HEK293 (cell line): Measurements from ENCODE around the gene FOXF1.
A peak's percentile ranks its signal among the peaks of the same experiment; 100 is the strongest.

Source experiments
- EGR2 ChIP-seq: fragments of 450-650 bp; formaldehyde crosslinking; IDR thresholded peaks from 2 replicates; pipeline ENCODE4 v1.5.1; 2016; ENCODE audit warnings: low read depth, missing biosample characterization, missing genetic modification characterization
- SP2 ChIP-seq: fragments of 450-650 bp; formaldehyde crosslinking; IDR thresholded peaks from 2 replicates; pipeline ENCODE4 v1.5.1; 2016; ENCODE audit warnings: missing biosample characterization, missing genetic modification characterization
- ZBTB17 ChIP-seq: fragments of 450-650 bp; formaldehyde crosslinking; IDR thresholded peaks from 2 replicates; pipeline ENCODE4 v1.5.1; 2016; ENCODE audit warnings: missing biosample characterization, missing genetic modification characterization
- ZBTB20 ChIP-seq: fragments of 450-650 bp; formaldehyde crosslinking; IDR thresholded peaks from 2 replicates; pipeline ENCODE4 v1.5.1; 2016; ENCODE audit warnings: missing biosample characterization, missing genetic modification characterization
- ZBTB21 ChIP-seq: fragments of 450-650 bp; formaldehyde crosslinking; IDR thresholded peaks from 2 replicates; pipeline ENCODE4 v1.5.1; 2017; ENCODE audit warnings: missing biosample characterization, missing genetic modification characterization
- ZBTB48 ChIP-seq: fragments of 450-650 bp; formaldehyde crosslinking; IDR thresholded peaks from 2 replicates; pipeline ENCODE4 v1.5.1; 2016; ENCODE audit warnings: missing biosample characterization, missing genetic modification characterization
- ZFP37 ChIP-seq: fragments of 450-650 bp; formaldehyde crosslinking; IDR thresholded peaks from 2 replicates; pipeline ENCODE4 v1.5.1; 2016; ENCODE audit warnings: missing biosample characterization, missing genetic modification characterization
- ZNF404 ChIP-seq: fragments of 450-650 bp; formaldehyde crosslinking; IDR thresholded peaks from 2 replicates; pipeline ENCODE4 v1.5.1; 2017; ENCODE audit warnings: missing biosample characterization, missing genetic modification characterization
- ZNF677 ChIP-seq: fragments of 450-650 bp; IDR thresholded peaks from 2 replicates; pipeline ENCODE4 v1.5.0; 2018; ENCODE audit warnings: missing biosample characterization, mild to moderate bottlenecking, missing genetic modification characterization, moderate library complexity
- ZNF792 ChIP-seq: fragments of 450-650 bp; formaldehyde crosslinking; IDR thresholded peaks from 2 replicates; pipeline ENCODE4 v1.5.1; 2016; ENCODE audit warnings: missing biosample characterization, missing genetic modification characterization
- ZSCAN16 ChIP-seq: fragments of 450-650 bp; formaldehyde crosslinking; IDR thresholded peaks from 2 replicates; pipeline ENCODE4 v1.5.1; 2016; ENCODE audit warnings: missing biosample characterization, missing genetic modification characterization
- TF ChIP-seq, protein P1 (sequence below): fragments of 450-650 bp; formaldehyde crosslinking; conservative IDR thresholded peaks from 2 replicates; pipeline ENCODE4 v1.5.1; 2016; ENCODE audit warnings: low read depth, missing biosample characterization, missing genetic modification characterization
- TF ChIP-seq, protein P2 (sequence below): fragments of 450-650 bp; formaldehyde crosslinking; IDR thresholded peaks from 2 replicates; pipeline ENCODE4 v1.5.1; 2017; ENCODE audit warnings: missing biosample characterization, mild to moderate bottlenecking, missing genetic modification characterization, moderate library complexity
- TF ChIP-seq, protein P3 (sequence below): fragments of 450-650 bp; formaldehyde crosslinking; IDR thresholded peaks from 2 replicates; pipeline ENCODE4 v1.5.1; 2016; ENCODE audit warnings: missing biosample characterization, missing genetic modification characterization
- TF ChIP-seq, protein P4 (sequence below): fragments of 450-650 bp; formaldehyde crosslinking; IDR thresholded peaks from 2 replicates; pipeline ENCODE4 v1.5.1; 2016; ENCODE audit warnings: missing biosample characterization, missing genetic modification characterization, borderline replicate concordance
- TF ChIP-seq, protein P5 (sequence below): fragments of 450-650 bp; formaldehyde crosslinking; IDR thresholded peaks from 2 replicates; pipeline ENCODE4 v1.5.1; 2017; ENCODE audit warnings: missing biosample characterization, missing genetic modification characterization
- TF ChIP-seq, protein P6 (sequence below): fragments of 450-650 bp; formaldehyde crosslinking; IDR thresholded peaks from 2 replicates; pipeline ENCODE4 v1.5.1; 2016; ENCODE audit warnings: missing biosample characterization, missing genetic modification characterization
- TF ChIP-seq, protein P7 (sequence below): fragments of 450-650 bp; formaldehyde crosslinking; IDR thresholded peaks from 2 replicates; pipeline ENCODE4 v1.5.1; 2017; ENCODE audit warnings: missing biosample characterization, missing genetic modification characterization

FOXF1 gene

DNA sequence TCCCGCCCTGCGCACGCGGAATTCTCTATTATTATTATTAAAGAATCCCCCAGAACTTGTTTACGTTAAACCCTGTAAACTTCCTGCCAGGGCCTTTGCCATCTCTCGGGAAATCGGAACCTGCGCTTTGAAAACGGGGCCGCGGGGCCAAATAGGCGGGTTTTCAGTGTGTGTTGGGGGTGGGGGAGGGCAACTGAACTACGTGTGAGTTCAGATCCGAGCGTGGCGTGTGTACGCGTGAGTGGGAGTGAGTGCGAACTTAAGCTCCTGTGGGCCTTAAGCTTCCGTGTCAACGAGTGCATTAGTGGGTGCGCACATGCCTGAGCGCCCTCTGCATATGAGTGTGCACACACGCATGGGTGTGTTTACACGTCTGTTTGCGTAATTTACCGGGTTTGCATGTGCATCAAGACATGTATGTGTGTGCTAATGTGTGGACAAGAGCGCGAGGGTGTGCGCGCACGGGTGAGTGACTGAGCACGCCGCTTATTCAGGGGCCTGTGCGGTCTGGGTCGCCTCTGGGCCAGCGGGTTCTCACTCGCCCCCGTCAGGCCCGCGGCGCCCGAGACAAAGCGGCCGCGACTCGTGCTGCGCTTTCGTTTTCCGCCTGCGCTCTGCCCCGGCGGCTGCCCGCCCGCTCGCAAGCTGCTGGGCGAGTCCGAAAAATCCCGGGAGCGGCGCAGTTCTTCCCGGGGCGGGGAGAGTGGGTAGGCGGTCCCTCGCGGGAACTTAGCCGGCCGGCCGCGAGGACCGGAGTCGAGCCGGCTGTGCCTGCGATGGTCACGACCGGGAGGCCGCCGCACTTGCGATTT, 1.2 kb upstream of the FOXF1 start (continued):
- TF ChIP-seq, protein P1, sequence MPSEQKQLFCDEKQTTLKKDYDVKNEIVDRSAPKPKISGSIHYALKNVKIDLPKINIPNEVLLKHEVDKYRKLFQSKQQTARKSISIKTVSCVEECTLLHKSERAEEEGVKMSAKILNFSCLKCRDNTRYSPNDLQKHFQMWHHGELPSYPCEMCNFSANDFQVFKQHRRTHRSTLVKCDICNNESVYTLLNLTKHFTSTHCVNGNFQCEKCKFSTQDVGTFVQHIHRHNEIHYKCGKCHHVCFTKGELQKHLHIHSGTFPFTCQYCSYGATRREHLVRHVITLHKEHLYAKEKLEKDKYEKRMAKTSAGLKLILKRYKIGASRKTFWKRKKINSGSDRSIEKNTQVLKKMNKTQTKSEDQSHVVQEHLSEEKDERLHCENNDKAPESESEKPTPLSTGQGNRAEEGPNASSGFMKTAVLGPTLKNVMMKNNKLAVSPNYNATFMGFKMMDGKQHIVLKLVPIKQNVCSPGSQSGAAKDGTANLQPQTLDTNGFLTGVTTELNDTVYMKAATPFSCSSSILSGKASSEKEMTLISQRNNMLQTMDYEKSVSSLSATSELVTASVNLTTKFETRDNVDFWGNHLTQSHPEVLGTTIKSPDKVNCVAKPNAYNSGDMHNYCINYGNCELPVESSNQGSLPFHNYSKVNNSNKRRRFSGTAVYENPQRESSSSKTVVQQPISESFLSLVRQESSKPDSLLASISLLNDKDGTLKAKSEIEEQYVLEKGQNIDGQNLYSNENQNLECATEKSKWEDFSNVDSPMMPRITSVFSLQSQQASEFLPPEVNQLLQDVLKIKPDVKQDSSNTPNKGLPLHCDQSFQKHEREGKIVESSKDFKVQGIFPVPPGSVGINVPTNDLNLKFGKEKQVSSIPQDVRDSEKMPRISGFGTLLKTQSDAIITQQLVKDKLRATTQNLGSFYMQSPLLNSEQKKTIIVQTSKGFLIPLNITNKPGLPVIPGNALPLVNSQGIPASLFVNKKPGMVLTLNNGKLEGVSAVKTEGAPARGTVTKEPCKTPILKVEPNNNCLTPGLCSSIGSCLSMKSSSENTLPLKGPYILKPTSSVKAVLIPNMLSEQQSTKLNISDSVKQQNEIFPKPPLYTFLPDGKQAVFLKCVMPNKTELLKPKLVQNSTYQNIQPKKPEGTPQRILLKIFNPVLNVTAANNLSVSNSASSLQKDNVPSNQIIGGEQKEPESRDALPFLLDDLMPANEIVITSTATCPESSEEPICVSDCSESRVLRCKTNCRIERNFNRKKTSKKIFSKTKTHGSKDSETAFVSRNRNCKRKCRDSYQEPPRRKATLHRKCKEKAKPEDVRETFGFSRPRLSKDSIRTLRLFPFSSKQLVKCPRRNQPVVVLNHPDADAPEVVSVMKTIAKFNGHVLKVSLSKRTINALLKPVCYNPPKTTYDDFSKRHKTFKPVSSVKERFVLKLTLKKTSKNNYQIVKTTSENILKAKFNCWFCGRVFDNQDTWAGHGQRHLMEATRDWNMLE (tag by site-specific recombination): no peak
- TF ChIP-seq ZNF792 (tag by site-specific recombination): peak; percentile 64; the same call in 1 of the 2 replicates
- TF ChIP-seq ZSCAN16 (tag by site-specific recombination): no peak
- TF ChIP-seq, protein P2, sequence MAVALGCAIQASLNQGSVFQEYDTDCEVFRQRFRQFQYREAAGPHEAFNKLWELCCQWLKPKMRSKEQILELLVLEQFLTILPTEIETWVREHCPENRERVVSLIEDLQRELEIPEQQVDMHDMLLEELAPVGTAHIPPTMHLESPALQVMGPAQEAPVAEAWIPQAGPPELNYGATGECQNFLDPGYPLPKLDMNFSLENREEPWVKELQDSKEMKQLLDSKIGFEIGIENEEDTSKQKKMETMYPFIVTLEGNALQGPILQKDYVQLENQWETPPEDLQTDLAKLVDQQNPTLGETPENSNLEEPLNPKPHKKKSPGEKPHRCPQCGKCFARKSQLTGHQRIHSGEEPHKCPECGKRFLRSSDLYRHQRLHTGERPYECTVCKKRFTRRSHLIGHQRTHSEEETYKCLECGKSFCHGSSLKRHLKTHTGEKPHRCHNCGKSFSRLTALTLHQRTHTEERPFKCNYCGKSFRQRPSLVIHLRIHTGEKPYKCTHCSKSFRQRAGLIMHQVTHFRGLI (tag by site-specific recombination): peak; percentile 66
- TF ChIP-seq, protein P3, sequence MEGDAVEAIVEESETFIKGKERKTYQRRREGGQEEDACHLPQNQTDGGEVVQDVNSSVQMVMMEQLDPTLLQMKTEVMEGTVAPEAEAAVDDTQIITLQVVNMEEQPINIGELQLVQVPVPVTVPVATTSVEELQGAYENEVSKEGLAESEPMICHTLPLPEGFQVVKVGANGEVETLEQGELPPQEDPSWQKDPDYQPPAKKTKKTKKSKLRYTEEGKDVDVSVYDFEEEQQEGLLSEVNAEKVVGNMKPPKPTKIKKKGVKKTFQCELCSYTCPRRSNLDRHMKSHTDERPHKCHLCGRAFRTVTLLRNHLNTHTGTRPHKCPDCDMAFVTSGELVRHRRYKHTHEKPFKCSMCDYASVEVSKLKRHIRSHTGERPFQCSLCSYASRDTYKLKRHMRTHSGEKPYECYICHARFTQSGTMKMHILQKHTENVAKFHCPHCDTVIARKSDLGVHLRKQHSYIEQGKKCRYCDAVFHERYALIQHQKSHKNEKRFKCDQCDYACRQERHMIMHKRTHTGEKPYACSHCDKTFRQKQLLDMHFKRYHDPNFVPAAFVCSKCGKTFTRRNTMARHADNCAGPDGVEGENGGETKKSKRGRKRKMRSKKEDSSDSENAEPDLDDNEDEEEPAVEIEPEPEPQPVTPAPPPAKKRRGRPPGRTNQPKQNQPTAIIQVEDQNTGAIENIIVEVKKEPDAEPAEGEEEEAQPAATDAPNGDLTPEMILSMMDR (tag by site-specific recombination): peak; percentile 61
- 0 out of 2 replicates have a peak, but pooled peaks have one; percentile 3 for TF ChIP-seq ZFP37 (tag by site-specific recombination)
- TF ChIP-seq ZBTB17 (tag by site-specific recombination): 0 out of 2 replicates have a peak, but pooled peaks have one; percentile 12
- no peak for TF ChIP-seq ZBTB21 (tag by site-specific recombination)
- TF ChIP-seq SP2 (tag by site-specific recombination): peak; percentile 50
- TF ChIP-seq ZNF677 (tag by site-specific recombination): no peak
- peak; percentile 58 for TF ChIP-seq EGR2 (tag by site-specific recombination)
- 0 out of 2 replicates have a peak, but pooled peaks have one; percentile 12 for TF ChIP-seq ZBTB48
- TF ChIP-seq ZBTB20 (tag by site-specific recombination): peak; percentile 92
- TF ChIP-seq, protein P4, sequence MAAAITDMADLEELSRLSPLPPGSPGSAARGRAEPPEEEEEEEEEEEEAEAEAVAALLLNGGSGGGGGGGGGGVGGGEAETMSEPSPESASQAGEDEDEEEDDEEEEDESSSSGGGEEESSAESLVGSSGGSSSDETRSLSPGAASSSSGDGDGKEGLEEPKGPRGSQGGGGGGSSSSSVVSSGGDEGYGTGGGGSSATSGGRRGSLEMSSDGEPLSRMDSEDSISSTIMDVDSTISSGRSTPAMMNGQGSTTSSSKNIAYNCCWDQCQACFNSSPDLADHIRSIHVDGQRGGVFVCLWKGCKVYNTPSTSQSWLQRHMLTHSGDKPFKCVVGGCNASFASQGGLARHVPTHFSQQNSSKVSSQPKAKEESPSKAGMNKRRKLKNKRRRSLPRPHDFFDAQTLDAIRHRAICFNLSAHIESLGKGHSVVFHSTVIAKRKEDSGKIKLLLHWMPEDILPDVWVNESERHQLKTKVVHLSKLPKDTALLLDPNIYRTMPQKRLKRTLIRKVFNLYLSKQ (tag by site-specific recombination): no peak
- TF ChIP-seq, protein P5, sequence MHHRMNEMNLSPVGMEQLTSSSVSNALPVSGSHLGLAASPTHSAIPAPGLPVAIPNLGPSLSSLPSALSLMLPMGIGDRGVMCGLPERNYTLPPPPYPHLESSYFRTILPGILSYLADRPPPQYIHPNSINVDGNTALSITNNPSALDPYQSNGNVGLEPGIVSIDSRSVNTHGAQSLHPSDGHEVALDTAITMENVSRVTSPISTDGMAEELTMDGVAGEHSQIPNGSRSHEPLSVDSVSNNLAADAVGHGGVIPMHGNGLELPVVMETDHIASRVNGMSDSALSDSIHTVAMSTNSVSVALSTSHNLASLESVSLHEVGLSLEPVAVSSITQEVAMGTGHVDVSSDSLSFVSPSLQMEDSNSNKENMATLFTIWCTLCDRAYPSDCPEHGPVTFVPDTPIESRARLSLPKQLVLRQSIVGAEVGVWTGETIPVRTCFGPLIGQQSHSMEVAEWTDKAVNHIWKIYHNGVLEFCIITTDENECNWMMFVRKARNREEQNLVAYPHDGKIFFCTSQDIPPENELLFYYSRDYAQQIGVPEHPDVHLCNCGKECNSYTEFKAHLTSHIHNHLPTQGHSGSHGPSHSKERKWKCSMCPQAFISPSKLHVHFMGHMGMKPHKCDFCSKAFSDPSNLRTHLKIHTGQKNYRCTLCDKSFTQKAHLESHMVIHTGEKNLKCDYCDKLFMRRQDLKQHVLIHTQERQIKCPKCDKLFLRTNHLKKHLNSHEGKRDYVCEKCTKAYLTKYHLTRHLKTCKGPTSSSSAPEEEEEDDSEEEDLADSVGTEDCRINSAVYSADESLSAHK (tag by site-specific recombination): peak; percentile 7; the same call in 1 of the 2 replicates
- TF ChIP-seq, protein P6, sequence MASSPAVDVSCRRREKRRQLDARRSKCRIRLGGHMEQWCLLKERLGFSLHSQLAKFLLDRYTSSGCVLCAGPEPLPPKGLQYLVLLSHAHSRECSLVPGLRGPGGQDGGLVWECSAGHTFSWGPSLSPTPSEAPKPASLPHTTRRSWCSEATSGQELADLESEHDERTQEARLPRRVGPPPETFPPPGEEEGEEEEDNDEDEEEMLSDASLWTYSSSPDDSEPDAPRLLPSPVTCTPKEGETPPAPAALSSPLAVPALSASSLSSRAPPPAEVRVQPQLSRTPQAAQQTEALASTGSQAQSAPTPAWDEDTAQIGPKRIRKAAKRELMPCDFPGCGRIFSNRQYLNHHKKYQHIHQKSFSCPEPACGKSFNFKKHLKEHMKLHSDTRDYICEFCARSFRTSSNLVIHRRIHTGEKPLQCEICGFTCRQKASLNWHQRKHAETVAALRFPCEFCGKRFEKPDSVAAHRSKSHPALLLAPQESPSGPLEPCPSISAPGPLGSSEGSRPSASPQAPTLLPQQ: no peak
- no peak for TF ChIP-seq ZNF404 (tag by site-specific recombination)
- TF ChIP-seq, protein P7, sequence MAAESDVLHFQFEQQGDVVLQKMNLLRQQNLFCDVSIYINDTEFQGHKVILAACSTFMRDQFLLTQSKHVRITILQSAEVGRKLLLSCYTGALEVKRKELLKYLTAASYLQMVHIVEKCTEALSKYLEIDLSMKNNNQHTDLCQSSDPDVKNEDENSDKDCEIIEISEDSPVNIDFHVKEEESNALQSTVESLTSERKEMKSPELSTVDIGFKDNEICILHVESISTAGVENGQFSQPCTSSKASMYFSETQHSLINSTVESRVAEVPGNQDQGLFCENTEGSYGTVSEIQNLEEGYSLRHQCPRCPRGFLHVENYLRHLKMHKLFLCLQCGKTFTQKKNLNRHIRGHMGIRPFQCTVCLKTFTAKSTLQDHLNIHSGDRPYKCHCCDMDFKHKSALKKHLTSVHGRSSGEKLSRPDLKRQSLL (tag by site-specific recombination): no peak
